GM12878 (cell line): ENCODE measurements around the gene SMIM5. TPM values are rescaled to one million over a fixed set of nuclear protein-coding genes. Genes with fewer than 3 reads are reported as not detected.

Experiments used
- ATAC-seq: fragments of 200-7000 bp; cut with Tn5 transposase; 3 replicates; pipeline ENCODE4 v1.9.1; 2020; ENCODE audit warnings: mild to moderate bottlenecking, moderate library complexity
- BruUV-seq: library from RNA; stranded (reverse); fragments of 400-500 nt; replicated peaks from 2 replicates; lab custom pipeline; 2021; lab: Mats Ljungman, UMichigan
- CTCF ChIA-PET: fragments of 300-600 bp; sonication (Branson Sonifier 250); formaldehyde crosslinking; extraction: SDS; loops from one replicate; lab custom pipeline; 2021; ENCODE audit warnings: inconsistent platforms; lab: Yijun Ruan, JAX
- POLR2A ChIA-PET: fragments of 350-600 bp; formaldehyde crosslinking; extraction: SDS; loops from one replicate; lab custom pipeline; 2021; ENCODE audit warnings: inconsistent platforms; lab: Charles Lee
- RAD21 ChIA-PET: fragments of 300-600 bp; sonication (Branson Sonifier 250); formaldehyde crosslinking; loops from one replicate; lab custom pipeline; 2023; ENCODE audit warnings: antibody characterized with exemption; ENCODE audit not compliant: unreplicated experiment; lab: Charles Lee
- SMC1A ChIA-PET: fragments of 300-600 bp; sonication (Branson Sonifier 250); formaldehyde crosslinking; loops from one replicate; lab custom pipeline; 2023; ENCODE audit not compliant: unreplicated experiment, uncharacterized antibody; lab: Charles Lee
- DNase-seq: peaks from one replicate; pipeline ENCODE4 v3.0.0-alpha.2; 2011; ENCODE audit warnings: low read depth, low spot score
- FAIRE-seq: peaks from 3 replicates; lab custom pipeline; 2011; peaks lifted over from hg19 to GRCh38; lab: Jason Lieb, UNC
- H2AFZ ChIP-seq: 2 replicates; pipeline ENCODE4 v1.6.0; 2011; ENCODE audit warnings: low read depth, low read length, control low read depth; ENCODE audit not compliant: control insufficient read depth
- H3K27ac ChIP-seq: 2 replicates; pipeline ENCODE4 v1.5.1; 2011; ENCODE audit warnings: control low read depth; ENCODE audit not compliant: control insufficient read depth, insufficient read depth
- H3K27me3 ChIP-seq, 2 experiments: replicated peaks in 1 of 2; 2 replicates each; pipeline versions ENCODE4 v1.6.0 to v1.6.1; 2011; ENCODE audit warnings: low read length in 1 of 2; ENCODE audit not compliant: control insufficient read depth in 2 of 2, insufficient read depth in 2 of 2
- H3K36me3 ChIP-seq, 2 experiments: 2 replicates each; pipeline ENCODE4 v1.5.1; 2011; ENCODE audit warnings: low read length in 1 of 2; ENCODE audit not compliant: control insufficient read depth in 2 of 2, insufficient read depth in 2 of 2
- H3K4me1 ChIP-seq: 2 replicates; pipeline ENCODE4 v1.6.1; 2011; ENCODE audit warnings: mild to moderate bottlenecking, low read length, moderate library complexity, mixed read lengths; ENCODE audit not compliant: control insufficient read depth, insufficient read depth
- H3K4me2 ChIP-seq: 2 replicates; pipeline ENCODE4 v1.6.0; 2011; ENCODE audit warnings: control low read depth; ENCODE audit not compliant: control insufficient read depth, insufficient read depth
- H3K4me3 ChIP-seq: fragments of 200-600 bp; sonication (generic); 2 replicates; pipeline ENCODE4 v1.5.1; 2016
- H3K79me2 ChIP-seq: 2 replicates; pipeline ENCODE4 v1.6.0; 2011; ENCODE audit warnings: low read length; ENCODE audit not compliant: control insufficient read depth, insufficient read depth
- H3K9ac ChIP-seq: 2 replicates; pipeline ENCODE4 v1.8.0; 2011; ENCODE audit warnings: low read length, control low read depth, mixed read lengths; ENCODE audit not compliant: control insufficient read depth, insufficient read depth
- H3K9me3 ChIP-seq: replicated peaks from 3 replicates; pipeline ENCODE4 v1.5.1; 2011; ENCODE audit warnings: mild to moderate bottlenecking, low read length; ENCODE audit not compliant: control insufficient read depth, insufficient read depth
- H4K20me1 ChIP-seq: 2 replicates; pipeline ENCODE4 v1.6.0; 2011; ENCODE audit not compliant: control insufficient read depth, insufficient read depth
- ATF7 ChIP-seq: fragments of 450-650 bp; IDR thresholded peaks from 2 replicates; pipeline ENCODE4 v1.6.1; 2016; ENCODE audit warnings: low read depth, mild to moderate bottlenecking
- BCL11A ChIP-seq: IDR thresholded peaks from 2 replicates; pipeline ENCODE4 v1.6.1; 2011; ENCODE audit warnings: low read depth, low read length
- CBX3 ChIP-seq: fragments of 200-600 bp; sonication (generic); IDR thresholded peaks from 2 replicates; pipeline ENCODE4 v1.6.1; 2016; ENCODE audit warnings: low read depth, borderline replicate concordance
- DPF2 ChIP-seq: fragments of 450-650 bp; IDR thresholded peaks from 2 replicates; pipeline ENCODE4 v1.6.1; 2017; ENCODE audit warnings: mild to moderate bottlenecking
- KDM1A ChIP-seq: fragments of 200-600 bp; sonication (generic); IDR thresholded peaks from 2 replicates; pipeline ENCODE4 v1.6.1; 2016; ENCODE audit warnings: borderline replicate concordance
- POLR2AphosphoS2 ChIP-seq: IDR thresholded peaks from 2 replicates; pipeline ENCODE4 v1.6.1; 2011; ENCODE audit warnings: low read depth, mild to moderate bottlenecking, low read length, improper control_type of control experiment, moderate library complexity
- POLR2AphosphoS5 ChIP-seq: IDR thresholded peaks from 2 replicates; pipeline ENCODE4 v1.6.1; 2011; ENCODE audit warnings: mild to moderate bottlenecking, low read length, inconsistent platforms
- SMAD1 ChIP-seq: fragments of 450-650 bp; IDR thresholded peaks from 2 replicates; pipeline ENCODE4 v1.6.1; 2018; ENCODE audit warnings: mild to moderate bottlenecking, low read depth; ENCODE audit not compliant: partially characterized antibody
- USF1 ChIP-seq: IDR thresholded peaks from 2 replicates; pipeline ENCODE4 v1.6.1; 2011; ENCODE audit warnings: borderline replicate concordance, low read depth, mild to moderate bottlenecking, moderate library complexity, mixed read lengths, low read length; ENCODE audit not compliant: insufficient read depth; ENCODE audit errors: extremely low read length
- WGBS: methylation state at CpG from one replicate; pipeline ENCODE4 v1.1.6; 2016; ENCODE audit warnings: low lambda C conversion rate; ENCODE audit not compliant: insufficient replicate concordance, insufficient coverage; ENCODE audit errors: missing lambda C conversion rate; 5-methylcytosine and 5-hydroxymethylcytosine counted together
- in situ Hi-C: fragments of 300-500 bp; cut with MboI; formaldehyde crosslinking; loops from 9 replicates; pipeline ENCODE4 v1.14.3; 2018; ENCODE audit warnings: mixed read lengths
- intact Hi-C: fragments of 100-400 bp; cut with micrococcal nuclease; formaldehyde crosslinking; loops from one replicate; pipeline ENCODE4 v1.14.2; 2022; ENCODE audit not compliant: unreplicated experiment
- polyA plus RNA-seq, 11 experiments: library from polyadenylated mRNA; depleted of rRNA in 4 of 11; unstranded in 6 of 11; stranded (reverse) in 5 of 11; fragments of >200 nt; fragmentation: Nextera tagmentation in 4 of 11; fragmentation: Illumina TruSeq in 1 of 11; extraction: Ambion mirVana in 4 of 11; extraction: Trizol in 1 of 11; gene quantifications; 1 replicate in 1 of 11; 2 replicates in 10 of 11; pipeline versions ENCODE4 v1.2.1 to v1.2.3, GENCODE V29; 2011 to 2016; ENCODE audit warnings: inconsistent platforms in 2 of 11, missing spikeins in 2 of 11, low read depth in 1 of 11
- total RNA-seq, 4 experiments: library from RNA; depleted of rRNA in 3 of 4; stranded (reverse); fragments of >200 nt in 3 of 4; fragmentation: Illumina TruSeq in 1 of 4; extraction: Trizol in 1 of 4; gene quantifications; 2 replicates each; pipeline versions ENCODE4 v1.2.1 to v1.2.3, GENCODE V29; 2013 to 2021
- TF ChIP-seq, protein P1 (sequence below): fragments of 450-650 bp; IDR thresholded peaks from 2 replicates; pipeline ENCODE4 v1.6.1; 2017; ENCODE audit warnings: mild to moderate bottlenecking, low read depth, inconsistent platforms; ENCODE audit not compliant: poor library complexity, severe bottlenecking

SMIM5 gene
- total and polyA plus RNA-seq, 10 of the 15 experiments (the other 5 are each of a cell fraction or from before 2014, with no cell fraction given): 0.08 to 0.11 TPM; not detected in 8

- in situ Hi-C loops: no loop called here
- ChIA-PET SMC1A (interaction anchor here (1.0 to 4.5 kb wide), 12 partner anchors 7 to 209 kb away, joined by 3 to 28 read pairs (median 5); partner anchors contain the start of genes RECQL5, SAP30BP, SMIM5 and WBP2), CTCF (interaction anchor here (0.8 to 19.5 kb wide), 13 partner anchors 9 to 189 kb away, joined by 3 to 349 read pairs (median 5); partner anchors contain the start of genes GALK1, RECQL5, SAP30BP and SMIM5)
- peaks cover 0 to 12% of the 10 kb centered on the region in 2 experiments; a peak in 3 of 4 replicates for H3K36me3 ChIP-seq
- peak overlapping the region; percentile 69 for H3K27ac ChIP-seq
- ATAC-seq (peak; percentile 17; the same call in 2 of the 3 replicates), DNase-seq (no peak), FAIRE-seq (no peak)
- intact Hi-C loops: no loop called here
- no peaks in the 10 kb centered on the region for H3K27me3 ChIP-seq
- peaks cover 14% of the 10 kb centered on the region for H3K4me1 ChIP-seq
- H2AFZ ChIP-seq: no peak overlapping the region
- WGBS: 78% methylated on average over 7 of the region's 7 CpGs
- TF ChIP-seq KDM1A (no peak), DPF2 (no peak), USF1 (no peak), POLR2AphosphoS5 (no peak), POLR2AphosphoS2 (no peak), ATF7 (no peak), SMAD1 (no peak), CBX3 (no peak), BCL11A (no peak)
- TF ChIP-seq, protein P1, sequence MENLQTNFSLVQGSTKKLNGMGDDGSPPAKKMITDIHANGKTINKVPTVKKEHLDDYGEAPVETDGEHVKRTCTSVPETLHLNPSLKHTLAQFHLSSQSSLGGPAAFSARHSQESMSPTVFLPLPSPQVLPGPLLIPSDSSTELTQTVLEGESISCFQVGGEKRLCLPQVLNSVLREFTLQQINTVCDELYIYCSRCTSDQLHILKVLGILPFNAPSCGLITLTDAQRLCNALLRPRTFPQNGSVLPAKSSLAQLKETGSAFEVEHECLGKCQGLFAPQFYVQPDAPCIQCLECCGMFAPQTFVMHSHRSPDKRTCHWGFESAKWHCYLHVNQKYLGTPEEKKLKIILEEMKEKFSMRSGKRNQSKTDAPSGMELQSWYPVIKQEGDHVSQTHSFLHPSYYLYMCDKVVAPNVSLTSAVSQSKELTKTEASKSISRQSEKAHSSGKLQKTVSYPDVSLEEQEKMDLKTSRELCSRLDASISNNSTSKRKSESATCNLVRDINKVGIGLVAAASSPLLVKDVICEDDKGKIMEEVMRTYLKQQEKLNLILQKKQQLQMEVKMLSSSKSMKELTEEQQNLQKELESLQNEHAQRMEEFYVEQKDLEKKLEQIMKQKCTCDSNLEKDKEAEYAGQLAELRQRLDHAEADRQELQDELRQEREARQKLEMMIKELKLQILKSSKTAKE: no peak
- TF ChIP-seq, all 136 proteins: peak for 0
- no peaks in the 10 kb centered on the region for H3K79me2 ChIP-seq
- no peaks in the 10 kb centered on the region for H3K9me3 ChIP-seq
- BruUV-seq: no TSS peak
- ChIA-PET RAD21 (interaction anchor here (0.7 to 4.3 kb wide), 11 partner anchors 9 to 295 kb away, joined by 3 to 33 read pairs (median 4); partner anchors contain the start of genes RECQL5, SAP30BP and SMIM5), POLR2A (interaction anchor here (0.7 to 2.1 kb wide), 7 partner anchors 9 to 134 kb away, joined by 3 to 12 read pairs (median 4); partner anchors contain the start of genes RECQL5 and SMIM5)
- no peak overlapping the region for H3K9ac ChIP-seq
- H4K20me1 ChIP-seq: no peaks in the 10 kb centered on the region
- H3K4me2 ChIP-seq: peak overlapping the region; percentile 41; the same call in 1 of the 2 replicates
- no peak overlapping the region for H3K4me3 ChIP-seq
These were observed 12.3 kb downstream of the SMIM5 start for GRCh38 chr17:75645501-75645888.
